Measurements from ENCODE around the gene MSL2.

DNA sequence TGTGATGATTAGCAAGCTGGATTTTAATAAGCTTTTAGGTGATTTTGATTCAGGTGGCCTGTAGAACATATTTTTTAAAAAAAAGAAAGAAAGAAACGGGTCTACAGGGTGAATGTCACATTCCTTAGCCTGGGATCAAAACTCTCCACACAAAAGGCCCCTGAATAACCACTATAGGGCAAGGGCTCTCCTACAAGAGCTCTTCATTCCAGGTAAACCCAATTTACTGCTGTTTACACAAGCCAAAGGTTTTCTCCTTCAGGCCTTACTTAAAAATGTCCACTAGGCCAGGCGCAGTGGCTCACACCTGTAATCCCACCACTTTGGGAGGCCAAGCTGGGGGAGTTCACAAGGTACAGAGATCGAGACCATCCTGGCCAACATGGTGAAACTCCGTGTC is 8.3 kb downstream of the MSL2 start:
- TF ChIP-seq POLR2A (IDR thresholded peaks at IDR 0.05), result no peak
- TF ChIP-seq, protein P1, sequence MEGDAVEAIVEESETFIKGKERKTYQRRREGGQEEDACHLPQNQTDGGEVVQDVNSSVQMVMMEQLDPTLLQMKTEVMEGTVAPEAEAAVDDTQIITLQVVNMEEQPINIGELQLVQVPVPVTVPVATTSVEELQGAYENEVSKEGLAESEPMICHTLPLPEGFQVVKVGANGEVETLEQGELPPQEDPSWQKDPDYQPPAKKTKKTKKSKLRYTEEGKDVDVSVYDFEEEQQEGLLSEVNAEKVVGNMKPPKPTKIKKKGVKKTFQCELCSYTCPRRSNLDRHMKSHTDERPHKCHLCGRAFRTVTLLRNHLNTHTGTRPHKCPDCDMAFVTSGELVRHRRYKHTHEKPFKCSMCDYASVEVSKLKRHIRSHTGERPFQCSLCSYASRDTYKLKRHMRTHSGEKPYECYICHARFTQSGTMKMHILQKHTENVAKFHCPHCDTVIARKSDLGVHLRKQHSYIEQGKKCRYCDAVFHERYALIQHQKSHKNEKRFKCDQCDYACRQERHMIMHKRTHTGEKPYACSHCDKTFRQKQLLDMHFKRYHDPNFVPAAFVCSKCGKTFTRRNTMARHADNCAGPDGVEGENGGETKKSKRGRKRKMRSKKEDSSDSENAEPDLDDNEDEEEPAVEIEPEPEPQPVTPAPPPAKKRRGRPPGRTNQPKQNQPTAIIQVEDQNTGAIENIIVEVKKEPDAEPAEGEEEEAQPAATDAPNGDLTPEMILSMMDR (IDR thresholded peaks at IDR 0.05), result no peak

Data from testis (tissue), 2 donors.